GM20000 (cell line): Measurements from ENCODE around the gene ARHGEF16.

Experiments used
- DNase-seq: peaks from one replicate; pipeline ENCODE4 v3.0.0; 2012; ENCODE audit warnings: low spot score
- CTCF ChIP-seq: IDR thresholded peaks from 2 replicates; pipeline ENCODE4 v1.5.1; 2012; ENCODE audit warnings: mild to moderate bottlenecking, control low read depth; ENCODE audit errors: extremely low read depth, missing control alignments

The ARHGEF16 gene

GRCh38 chr1:3409366-3410141 is 44.9 kb upstream of the ARHGEF16 start:
- no peak for DNase-seq
- TF ChIP-seq CTCF, result no peak

GRCh38 chr1:3410142-3410925 is 44.1 kb upstream of the ARHGEF16 start:
- no peak for TF ChIP-seq CTCF
- DNase-seq, result no peak

GRCh38 chr1:3411806-3412205 is 42.7 kb upstream of the ARHGEF16 start:
- no peak for TF ChIP-seq CTCF
- no peak for DNase-seq

- DNase-seq, result no peak
- TF ChIP-seq CTCF, result no peak
Measured at GRCh38 chr1:3412376-3412775, 42.1 kb upstream of the ARHGEF16 start.

- no peak for DNase-seq
- no peak for TF ChIP-seq CTCF
Measured at GRCh38 chr1:3413975-3414710, 40.3 kb upstream of the ARHGEF16 start.

GRCh38 chr1:3415260-3416090 is 39.0 kb upstream of the ARHGEF16 start:
- DNase-seq, result no peak
- no peak for TF ChIP-seq CTCF
